NCI-H146 (cell line): Measurements from ENCODE around the gene EIF3L.

Experiments used
- DNase-seq: peaks from one replicate; lab custom pipeline; 2025; lab: John Stamatoyannopoulos, UW

Gene EIF3L

DNA sequence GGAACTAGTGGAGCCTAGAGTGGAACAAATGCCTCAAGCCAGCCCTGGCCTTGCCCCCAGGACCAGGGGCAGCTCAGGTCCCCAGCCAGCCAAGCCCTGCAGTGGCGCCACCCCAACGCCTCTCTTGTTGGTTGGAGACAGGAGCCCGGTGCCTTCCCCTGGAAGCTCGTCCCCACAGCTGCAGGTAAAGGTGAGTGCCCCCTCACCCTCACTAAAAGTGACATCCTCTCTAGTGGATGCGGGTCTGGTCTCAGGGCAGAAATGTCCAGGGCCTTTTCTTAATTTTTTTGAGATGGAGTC lies 78.4 kb downstream of the EIF3L start:
- no peak for DNase-seq

DNA sequence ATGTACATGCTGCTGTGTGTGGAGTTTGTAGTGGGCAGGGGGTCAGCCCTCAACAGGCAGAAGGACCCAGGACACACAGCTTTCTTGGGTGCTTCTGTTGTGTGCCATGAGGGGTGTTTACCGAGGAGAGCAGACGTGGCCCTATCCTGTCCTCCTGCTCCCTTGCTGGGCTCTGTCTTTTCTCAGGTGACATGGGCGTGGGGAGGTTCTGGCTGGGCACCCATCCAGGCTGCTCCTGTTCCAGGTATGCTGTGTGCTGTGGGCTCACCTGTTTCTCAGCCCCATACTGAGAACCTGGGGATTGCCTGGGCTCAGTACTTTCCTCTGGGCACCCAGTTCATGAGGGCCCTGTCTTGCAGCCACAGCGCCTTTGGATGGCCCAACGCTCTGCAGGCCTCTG lies 80.2 kb downstream of the EIF3L start:
- no peak for DNase-seq

DNA sequence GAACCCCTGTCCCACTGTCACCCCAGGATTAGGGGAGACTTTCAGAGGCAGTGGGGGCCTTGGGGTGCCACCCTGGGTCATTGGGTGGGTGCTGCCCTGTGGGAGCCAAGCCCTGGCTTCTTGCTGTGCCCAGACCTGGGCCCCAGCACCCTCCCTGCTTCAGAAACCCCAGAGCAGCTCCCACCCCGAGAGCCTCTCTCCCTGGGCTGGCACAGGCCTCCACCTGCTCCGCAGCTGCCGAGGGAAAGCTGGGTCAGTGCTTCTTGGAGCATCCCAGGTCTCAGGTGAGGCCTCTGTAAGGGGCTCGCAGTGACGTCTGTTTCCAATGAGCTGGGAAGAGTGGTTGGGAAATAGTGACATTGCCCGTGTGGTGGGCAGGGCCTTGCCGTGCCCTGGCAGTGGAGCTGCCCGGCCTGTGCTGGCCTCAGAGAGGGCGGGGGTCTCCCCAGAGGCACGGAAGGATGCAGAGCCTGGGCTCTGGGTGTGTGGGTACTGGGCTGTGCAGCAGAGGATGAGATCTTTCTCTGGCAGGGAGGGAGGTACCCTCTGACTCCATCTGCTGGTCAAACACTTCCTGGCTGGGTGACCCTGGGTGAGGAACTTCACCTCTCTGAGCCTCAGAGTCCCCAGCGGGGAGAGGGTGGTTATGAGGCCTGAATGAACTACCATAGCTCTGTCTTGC lies 81.2 kb downstream of the EIF3L start:
- no peak for DNase-seq

DNA sequence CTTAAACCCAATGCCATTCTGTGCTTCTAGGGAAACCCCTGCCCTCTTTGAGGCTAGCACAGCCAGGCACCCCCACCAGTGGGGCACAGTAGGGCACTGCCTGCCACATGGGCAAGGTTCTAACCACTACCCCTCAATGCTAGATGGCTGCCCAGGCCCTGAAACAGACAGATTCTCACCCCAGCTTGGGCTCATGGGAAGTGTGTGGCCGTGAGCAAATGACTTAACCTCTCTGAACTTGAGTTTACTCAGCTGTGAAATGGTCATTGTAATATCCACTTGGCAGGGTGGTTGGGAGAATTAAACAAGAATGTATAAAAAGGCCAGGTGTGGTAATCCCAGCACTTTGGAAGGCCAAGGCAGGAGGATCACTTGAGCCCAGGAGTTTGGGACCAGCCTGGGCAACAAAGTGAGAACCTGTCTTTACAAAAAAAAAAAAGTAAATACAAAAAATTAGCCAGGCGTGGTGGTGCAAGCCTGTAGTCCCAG lies 81.8 kb downstream of the EIF3L start:
- DNase-seq: no peak

DNA sequence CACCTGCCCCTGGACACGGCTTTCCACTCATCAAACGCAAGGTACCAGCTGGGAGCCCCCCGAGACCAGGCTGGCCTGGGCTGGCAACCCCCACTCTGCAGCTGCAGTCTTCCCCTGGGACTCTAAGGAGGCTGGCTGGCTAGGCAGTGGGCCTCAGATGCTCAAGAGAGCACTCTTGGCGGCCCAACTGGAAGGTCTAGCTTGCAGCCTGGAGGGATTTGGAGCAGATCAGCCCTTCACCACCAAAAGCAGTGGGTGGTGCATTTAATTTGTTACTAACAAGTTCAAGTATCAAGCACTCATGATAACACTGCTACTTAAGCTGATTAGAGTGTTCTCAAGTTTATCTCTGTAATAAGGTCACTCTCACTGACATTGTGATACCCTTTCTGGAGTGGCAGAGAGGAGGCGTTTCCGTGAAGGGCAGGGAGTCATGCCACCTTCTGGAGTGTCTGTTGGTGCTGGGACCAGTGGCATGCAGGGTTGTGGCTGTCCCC lies 82.7 kb downstream of the EIF3L start:
- DNase-seq: no peak

DNA sequence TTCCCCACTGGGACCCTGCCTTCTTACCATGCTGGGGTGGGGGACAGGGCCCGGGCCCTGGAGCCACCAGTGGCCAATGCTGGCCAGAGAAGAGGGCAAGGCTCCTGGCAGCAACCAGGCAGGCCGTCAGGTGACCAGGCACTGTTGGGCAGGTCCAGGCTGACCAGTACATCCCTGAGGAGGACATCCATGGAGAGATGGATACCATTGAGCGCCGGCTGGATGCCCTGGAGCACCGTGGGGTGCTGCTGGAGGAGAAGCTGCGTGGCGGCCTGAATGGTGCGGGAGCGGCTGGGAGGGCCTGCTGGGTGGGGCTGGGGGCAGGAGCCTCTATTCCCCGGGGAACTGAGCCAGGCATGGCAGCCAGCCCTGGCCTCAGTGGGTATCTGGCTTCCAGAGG lies 83.2 kb downstream of the EIF3L start:
- DNase-seq: no peak

DNA sequence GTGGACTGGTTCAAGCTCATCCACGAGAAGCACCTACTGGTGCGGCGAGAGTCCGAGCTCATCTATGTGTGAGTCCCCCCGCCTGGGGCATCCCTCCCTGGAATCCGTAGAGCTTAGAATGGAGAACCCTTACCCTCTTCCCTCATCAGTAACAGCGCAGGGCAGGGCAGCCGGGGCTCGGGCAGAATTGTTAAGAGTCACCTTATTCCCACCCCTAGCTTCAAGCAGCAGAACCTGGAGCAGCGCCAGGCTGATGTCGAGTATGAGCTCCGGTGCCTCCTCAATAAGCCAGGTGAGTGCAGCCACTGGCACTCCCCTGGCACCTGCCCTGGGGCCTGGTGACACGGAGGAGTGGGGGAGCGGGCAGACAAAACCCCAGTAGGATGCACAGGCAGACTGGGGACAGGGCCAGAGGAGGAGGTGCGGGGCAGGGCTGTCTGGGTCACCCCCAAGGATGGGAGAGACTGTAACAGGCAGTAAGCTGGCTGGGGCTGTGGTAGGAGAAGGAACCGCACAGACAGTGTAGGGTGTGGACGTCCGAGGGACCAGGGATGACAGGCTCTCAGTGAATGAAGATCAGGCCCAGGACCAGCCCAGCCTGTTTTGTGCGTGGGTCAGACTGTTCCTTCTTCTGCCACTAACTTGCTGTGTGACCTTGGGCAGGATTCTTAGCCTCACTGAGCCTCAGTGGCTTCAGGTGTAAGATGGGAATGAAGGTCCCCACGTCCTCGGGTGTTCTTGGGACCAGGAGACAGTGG lies 83.8 kb downstream of the EIF3L start:
- no peak for DNase-seq

DNA sequence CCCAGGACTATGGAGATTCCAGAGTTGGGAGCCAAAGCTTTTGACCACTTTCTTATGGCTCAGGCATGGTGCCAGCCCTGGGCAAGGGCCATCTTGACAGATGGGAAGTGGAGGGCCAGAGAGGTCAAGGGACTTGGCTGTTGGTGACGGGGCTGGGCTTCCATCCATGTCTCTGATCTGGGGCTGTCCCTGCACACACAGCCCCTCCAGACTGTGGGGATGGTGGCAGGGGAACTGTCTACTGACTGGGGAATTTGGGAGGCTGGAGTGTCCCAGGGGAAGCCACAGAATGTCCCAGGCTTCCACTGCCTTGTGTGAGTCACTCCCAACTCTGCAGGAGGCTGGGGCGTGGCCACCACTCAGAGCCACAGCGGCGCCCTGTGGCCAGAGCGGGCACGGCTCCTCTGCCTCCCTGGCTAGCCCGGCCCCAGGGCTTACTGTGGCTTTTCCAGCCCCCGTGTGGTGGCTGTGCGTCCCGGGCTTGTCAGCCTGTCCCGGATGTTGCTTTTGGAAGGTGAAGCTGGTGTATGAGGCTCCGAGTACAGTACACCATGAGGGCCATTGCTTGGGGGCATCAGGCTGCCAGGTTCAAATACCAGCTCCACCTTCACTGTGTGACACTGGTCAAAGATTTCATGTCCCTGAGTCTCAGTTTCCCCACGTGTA lies 84.6 kb downstream of the EIF3L start:
- DNase-seq: peak; percentile 54
